HEK293T (cell line): ENCODE data around the gene POTEF.

Source experiments
- FOXM1 ChIP-seq: fragments of 450-650 bp; IDR thresholded peaks from 2 replicates; pipeline ENCODE4 v1.6.1; 2017; ENCODE audit warnings: mild to moderate bottlenecking, borderline replicate concordance
- HDGF ChIP-seq: fragments of 450-650 bp; IDR thresholded peaks from 2 replicates; pipeline ENCODE4 v1.6.1; 2017; ENCODE audit warnings: antibody characterized with exemption, borderline replicate concordance
- SP1 ChIP-seq: fragments of 450-650 bp; IDR thresholded peaks from 2 replicates; pipeline ENCODE4 v1.6.1; 2017
- TARDBP ChIP-seq: fragments of 450-650 bp; IDR thresholded peaks from 2 replicates; pipeline ENCODE4 v1.6.1; 2016

DNA sequence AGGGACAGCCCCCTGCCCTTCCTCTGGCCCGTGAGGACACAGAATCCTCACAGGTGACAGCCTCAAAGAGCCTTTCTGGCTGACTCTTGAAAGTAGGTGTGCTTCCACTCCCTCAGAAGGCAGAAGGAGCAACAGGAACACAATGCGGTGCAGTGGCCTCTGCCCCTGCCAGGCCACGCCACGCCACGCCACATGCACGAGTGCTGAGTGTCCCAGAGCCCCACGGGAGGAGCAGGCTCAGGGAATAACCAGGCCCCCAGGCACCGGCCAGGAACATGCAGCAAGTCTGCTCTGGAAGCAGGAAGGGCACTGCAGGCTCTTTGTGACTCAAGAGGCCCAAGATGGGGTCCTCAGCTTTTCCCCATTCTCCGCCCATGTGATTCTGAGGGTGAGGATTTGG lies 33.9 kb upstream of the POTEF start:
- TF ChIP-seq HDGF (no peak), TARDBP (no peak), SP1 (no peak), FOXM1 (no peak)
